ENCODE measurements around the gene ZNF180. TPM values are rescaled to one million over a fixed set of nuclear protein-coding genes. Genes with fewer than 3 reads are reported as not detected.
"Not testable (repeated sequence)": the region's sequence is repeated elsewhere in the genome, so short reads cannot be mapped to it uniquely, and the experiment has no call there.

ZNF180 gene
- total RNA-seq, result 19.2 TPM

DNA sequence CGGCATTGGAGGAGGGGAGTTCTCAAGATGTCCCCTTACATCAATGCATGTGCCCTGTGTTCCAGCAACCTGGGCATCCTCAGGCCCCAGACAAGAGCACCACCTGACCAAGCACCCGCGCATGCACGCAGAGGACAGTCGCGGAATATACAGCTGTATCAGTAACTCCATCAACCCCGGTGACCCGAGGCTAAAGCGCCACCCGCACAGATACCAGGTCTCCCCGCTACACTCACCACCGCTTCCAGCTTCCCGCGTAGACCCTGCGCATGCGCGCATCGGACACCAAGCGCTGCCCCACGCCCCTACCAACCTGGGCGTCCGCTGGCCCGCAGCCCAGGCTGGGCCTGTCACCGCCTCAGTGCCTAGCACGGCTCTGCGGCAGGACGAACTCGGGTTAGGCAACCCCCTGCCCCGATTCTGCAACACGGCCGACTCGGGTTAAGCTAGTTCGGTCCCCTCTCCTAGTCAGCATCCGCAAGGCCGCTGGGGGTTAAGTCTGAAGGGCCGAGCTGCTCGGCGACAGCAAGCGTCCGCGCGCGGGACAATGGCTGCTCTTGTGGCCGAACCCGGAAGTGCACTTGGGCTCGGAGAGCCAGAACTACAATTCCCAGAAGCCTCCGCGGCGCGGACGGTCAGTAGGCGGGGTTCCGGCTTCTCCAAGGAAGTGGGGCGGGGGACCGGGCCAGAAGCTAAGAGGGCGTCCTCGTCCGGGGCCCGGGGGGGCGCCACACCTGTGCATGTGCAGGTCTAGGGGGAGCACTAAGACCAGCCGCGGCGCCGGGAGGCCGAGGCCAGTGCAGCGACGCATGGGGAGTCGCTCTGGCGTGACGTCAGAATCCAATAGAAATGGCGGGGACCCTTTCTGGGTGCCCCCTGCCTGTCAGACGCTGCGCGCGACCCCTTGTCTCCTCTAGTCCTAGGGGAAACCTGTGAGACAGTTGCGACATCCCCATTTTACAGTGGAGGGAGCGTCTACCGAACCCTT is at the start of gene ZNF180:
ZNF180 (minus strand) TSS at position 561 of the 988 bp plus-strand sequence. CDS start 3,188 bp downstream, outside the sequence.
- no peak for FAIRE-seq

DNA sequence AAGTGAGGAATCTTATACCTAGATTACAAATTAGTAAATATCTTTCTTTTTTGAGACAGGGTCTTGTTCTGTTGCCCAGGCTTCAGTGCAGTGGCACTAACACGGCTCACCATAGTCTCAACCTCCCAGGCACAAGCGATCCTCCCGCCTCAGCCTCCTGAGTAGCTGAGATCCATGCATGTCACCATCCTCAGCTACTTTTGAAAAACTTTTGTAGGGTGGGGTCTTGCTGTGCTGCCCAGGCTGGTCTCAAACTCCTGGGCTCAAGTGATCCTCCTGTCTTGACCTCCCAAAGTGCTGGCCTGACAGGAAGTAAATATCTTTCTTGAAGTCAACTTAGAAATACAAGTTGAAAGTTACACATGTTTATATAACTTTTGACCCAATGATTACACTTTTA is 49.2 kb upstream of the ZNF180 start:
- FAIRE-seq (no peak), DNase-seq (ENCODE audit: low spot score in 2 of 2) (no peak)

More for the DNA sequence above, at the start of gene ZNF180:
- DNase-seq (ENCODE audit: low spot score in 2 of 2), result peak; percentile 92 to 99

DNA sequence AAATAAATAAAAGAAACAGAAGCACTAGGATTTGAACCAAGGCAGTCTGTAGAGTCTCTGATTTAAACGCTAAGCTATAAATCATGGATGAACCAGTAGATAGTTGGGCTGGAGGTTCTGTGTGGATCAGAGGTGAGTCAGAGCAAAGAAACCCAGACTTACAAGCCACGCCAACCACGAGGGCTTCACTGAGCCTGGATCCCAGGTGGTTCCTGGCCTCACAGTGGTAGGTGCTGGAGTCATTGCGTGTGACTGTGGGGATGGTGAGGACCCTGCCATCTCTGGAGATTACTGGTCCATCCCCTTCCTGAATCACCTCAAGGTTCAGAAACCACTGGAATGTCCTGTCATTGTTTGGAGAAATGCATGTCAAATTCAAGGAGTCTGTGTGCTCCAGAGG is 48.4 kb upstream of the ZNF180 start:
- FAIRE-seq (no peak), DNase-seq (ENCODE audit: low spot score in 2 of 2) (no peak)

DNA sequence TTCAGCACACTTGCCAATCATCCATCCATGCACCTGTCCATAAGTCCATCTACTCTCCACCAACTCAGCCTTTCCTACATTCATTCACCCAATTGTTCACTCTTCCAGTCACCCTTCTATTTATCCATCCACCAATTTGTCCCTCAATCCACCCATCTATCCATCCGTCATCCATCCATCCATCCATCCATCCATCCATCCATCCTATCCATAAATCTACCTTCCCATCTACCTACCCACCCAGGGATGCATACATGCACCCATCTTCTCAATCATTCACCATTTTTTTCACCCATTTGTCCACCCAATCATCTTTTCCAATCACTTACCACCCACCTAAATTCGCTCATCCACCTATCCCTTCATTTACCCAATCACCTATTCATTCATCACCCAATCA is 43.7 kb upstream of the ZNF180 start:
- DNase-seq (ENCODE audit: low spot score in 2 of 2) (no peak), FAIRE-seq (no peak)

DNA sequence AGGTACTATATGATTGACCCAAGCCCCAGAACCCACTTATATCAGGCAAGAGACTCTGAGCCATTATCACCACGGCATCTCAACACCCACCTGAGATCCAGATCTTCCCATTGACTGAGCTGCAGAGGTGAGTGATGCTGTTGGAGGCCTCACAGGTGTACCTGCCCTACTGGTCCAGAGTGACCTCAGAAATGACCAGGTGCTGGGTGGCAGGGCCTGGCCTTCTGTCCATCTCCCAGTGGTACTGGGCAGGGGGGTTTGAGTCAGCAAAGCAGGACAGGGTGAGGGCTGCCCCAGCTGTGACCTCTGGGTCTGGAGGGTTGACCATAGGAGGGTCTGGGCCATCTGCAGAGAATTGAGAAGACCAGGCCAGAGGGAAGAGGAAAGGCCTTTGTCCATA is 42.3 kb upstream of the ZNF180 start:
- DNase-seq (ENCODE audit: low spot score in 2 of 2) (no peak), FAIRE-seq (no peak)

DNA sequence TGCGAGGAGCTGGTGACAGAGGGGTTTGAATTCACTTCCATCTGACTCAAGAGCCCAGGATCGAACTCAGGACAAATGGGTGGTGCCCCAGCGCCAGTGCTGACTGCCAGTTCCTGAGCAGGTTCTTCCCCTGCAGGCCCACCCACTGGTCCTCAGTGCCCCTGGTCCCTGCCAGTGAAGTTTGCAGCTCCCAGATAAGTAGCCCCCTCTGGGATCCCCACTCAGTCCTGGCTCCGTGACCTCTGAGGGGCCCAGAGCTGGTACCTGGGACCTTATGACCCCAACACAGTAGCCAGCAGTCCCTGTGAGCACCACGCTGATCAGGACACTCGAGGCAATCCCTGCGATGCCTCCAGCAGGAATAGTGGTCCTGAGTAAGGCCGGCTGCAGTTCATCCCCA is 40.4 kb upstream of the ZNF180 start:
- DNase-seq (ENCODE audit: low spot score in 2 of 2) (no peak), FAIRE-seq (no peak)

DNA sequence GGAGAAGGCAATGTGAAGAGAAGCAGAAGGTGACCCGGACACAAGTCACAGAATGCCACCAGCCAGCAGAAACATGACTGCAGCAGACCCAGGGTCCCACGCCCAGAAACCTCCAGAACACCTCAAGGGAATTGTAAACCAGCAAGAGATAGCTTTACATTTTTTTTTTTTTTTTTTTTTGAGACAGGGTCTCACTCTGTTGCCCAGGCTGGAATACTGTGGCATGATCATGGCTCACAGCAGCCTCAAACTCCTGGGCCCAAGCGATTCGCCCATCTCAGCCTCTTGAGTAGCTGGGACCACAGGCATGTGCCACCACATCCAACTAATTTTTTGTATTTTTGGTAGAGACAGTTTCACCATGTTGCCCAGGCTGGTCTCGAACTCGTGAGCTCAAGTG is 39.7 kb upstream of the ZNF180 start:
- DNase-seq (ENCODE audit: low spot score in 2 of 2), result no peak
- FAIRE-seq, result no peak

DNA sequence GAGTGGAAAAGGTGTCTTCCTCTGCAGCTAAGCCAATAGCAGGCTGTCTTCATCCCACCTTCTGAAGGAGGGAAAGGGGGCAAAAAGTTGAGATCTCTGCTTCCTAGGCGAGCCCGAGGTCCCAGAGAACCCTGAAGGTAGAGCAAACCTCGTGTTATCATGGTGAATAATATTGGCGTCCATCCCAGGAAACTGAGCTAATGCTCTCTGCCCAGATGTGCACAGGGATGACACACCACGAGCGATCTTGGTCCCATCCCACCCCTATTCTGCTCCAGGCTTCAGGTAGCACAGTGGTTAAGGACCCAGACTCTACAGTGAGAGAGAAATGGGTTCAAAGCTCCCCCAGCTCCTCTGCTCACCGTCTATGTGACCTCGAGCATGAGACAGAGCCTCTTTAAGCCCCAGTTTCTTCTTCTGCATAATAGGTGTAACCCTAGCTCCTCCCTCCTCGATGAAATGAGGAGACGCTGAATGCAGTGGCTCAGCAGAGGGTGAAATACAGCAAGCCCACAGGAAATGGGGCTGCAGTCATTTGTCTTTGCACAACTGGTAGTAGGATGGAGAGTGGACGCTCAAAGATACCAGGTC is 39.0 kb upstream of the ZNF180 start:
- FAIRE-seq, result no peak
- DNase-seq (ENCODE audit: low spot score in 2 of 2), result no peak

DNA sequence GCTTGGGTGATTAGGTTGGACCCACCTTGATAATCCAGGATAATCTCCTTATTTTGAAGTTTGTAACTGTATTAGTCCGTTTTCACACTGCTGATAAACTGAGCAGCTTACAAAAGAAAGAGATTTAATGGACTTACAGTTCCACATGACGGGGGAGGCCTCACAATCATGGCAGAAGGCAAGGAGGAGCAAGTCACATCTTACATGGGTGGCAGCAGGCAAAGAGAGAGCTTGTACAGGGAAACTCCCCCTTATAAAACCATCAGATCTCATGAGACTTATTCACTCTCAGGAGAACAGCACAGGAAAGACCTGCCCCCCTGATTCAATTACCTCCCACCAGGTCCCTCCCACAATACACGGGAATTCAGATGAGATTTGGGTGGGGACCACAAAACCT is 35.0 kb upstream of the ZNF180 start:
- not testable (repeated sequence) for DNase-seq (ENCODE audit: low spot score in 2 of 2); FAIRE-seq

DNA sequence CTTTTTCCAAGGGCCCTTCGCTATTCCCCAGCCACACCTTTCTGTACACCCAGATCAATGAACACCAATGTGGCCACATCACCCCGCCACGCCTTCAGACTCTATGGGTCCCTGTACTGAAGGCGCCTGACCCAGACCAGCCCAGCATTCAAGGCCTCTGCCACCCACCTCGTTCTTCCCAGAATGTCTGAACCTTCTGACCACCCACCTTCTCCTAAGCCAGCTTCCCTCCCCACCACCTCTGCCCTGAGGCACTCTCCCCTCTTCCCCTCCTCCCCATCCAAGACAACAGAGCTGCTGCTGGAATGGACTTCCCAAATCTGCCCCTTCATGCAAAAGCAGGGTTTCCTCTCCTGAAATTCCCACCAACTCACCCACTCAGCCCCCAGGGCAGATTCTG is 32.5 kb upstream of the ZNF180 start:
- DNase-seq (ENCODE audit: low spot score in 2 of 2), result no peak
- no peak for FAIRE-seq

DNA sequence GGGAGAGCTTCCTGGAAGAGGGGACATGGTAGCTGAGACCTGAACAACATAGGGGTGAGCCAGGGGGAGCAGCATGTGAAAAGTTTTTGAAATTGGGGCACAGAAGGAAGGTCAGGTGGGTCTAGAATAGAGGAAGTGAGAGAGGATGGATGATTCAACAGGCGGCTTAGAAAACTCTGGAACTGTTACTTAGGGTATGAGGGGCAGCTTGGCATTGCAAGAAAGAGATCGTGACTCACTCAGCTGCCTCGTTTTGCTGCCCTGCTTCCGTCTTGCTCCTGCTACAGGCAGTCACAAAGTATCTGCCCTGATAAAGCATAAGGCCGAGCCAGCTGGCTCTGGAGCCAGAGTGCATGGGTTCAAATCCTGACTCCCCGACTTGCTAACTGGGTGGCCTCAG is 30.5 kb upstream of the ZNF180 start:
- FAIRE-seq (no peak), DNase-seq (ENCODE audit: low spot score in 2 of 2) (no peak)

DNA sequence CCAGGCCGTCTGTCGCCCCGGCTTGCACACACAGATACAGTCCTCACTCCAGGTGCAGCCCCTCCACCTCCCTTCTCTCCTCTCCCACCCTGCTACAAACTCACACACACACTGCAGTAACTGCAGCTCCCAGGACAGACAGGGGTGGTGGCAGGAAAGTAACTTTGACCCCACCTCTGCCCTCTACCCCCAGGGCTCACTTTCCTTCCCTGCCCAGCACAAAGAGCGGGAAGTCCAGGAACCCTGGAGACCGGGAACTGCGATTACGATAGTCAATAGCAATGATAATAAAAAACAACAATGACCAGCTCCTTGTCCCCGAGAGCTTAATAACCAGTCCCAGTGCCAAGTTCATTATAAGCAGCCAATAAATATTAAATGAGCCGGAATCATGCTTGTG is 29.2 kb upstream of the ZNF180 start, which contains the start of gene CEACAM20:
CEACAM20 (minus strand) TSS at position 140 of the 400 bp plus-strand sequence. CDS start 166 bp downstream, outside the sequence.
- FAIRE-seq, result no peak
- DNase-seq (ENCODE audit: low spot score in 2 of 2), result no peak

DNA sequence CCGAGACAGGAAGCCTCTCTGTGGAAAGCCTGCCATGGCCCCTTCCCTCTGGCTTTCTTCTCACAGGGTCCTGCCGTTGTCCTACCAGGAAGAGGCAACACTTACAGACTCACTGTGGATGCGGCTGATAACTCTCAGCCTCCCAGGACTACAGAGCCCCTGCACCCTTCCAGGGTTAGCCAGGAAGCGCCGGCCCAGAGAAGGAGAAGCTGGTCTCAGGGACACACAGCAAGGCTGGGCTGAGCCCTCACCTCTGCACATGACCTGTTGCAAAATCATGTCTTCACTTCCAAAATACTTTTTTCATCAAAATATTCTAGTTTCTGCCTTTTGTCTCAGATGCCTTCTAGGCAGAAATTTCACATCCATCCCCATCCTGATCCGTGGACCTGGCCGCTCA is 27.2 kb upstream of the ZNF180 start:
- DNase-seq (ENCODE audit: low spot score in 2 of 2) (no peak), FAIRE-seq (no peak)

DNA sequence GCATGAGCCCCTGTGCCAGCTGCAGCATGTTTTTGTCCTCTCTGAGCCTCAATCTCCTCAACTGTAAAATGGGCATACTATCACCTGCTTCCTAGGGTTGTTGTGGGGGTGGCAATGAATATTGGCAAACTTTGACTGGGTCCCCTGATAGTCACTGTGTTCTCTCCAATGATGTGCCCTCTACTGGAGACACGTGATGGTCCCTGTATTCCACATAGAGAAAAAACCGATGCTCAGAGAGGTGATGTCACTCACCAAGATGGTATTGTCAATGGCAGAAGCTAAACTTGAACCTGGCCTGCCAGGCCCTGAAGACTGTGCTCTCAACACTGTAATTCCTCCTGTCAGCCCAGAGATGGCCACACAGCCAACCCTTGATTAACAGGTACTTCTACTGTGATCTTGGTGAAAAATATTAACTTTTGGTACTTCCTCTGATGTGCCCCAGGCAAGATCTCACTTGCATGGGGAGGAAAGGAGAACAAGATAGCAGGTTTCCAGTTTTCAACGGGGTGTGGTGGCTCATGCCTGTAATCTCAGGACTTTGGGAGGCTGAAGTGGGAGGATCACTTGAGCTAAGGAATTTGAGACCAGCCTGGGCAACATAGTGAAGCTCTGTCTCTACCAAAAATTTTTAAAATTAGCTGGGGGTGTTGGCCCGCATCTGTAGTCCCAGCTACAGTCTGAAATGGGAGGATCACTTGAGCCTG is 25.6 kb upstream of the ZNF180 start:
- no peak for FAIRE-seq

DNA sequence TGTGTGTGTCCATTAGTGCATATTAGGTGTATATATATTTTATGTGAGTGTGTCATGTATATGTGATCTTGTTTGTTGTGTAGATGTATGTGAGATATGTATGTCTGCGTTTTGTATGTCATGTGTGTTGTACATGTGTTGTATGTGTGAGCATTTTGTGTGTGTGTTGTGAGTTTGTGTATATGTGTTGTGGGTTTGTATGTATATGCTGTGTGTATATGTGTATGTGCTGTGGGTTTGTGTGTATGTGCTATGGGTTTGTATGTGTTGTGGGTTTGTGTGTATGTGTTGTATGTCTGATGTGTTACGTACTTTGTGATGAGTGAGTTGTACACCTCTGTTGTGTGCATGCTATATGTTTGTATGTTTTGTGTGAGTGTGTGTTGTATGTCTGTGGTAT is 21.0 kb upstream of the ZNF180 start:
- DNase-seq (ENCODE audit: low spot score in 2 of 2) (no peak), FAIRE-seq (no peak)

More for the DNA sequence above, 25.6 kb upstream of the ZNF180 start:
- no peak for DNase-seq (ENCODE audit: low spot score in 2 of 2)

DNA sequence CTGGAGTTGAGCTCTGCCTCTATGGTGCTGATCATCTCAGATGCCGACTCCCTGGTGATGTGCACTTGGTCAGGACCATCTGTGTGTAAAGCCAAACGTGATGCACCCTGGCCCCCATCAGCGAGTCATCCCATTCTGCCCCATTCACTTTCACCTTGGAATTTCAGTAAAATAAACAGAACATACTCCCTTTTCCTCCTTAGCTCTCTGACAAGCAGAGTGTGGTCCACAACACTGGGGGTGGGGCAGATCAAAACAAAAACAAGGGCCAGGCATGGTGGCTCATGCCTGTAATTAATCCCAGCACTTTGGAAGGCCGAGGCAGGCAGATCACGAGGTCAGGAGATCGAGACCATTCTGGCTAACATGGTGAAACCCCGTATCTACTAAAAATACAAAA is 16.8 kb upstream of the ZNF180 start:
- DNase-seq (ENCODE audit: low spot score in 2 of 2) (no peak), FAIRE-seq (no peak)

DNA sequence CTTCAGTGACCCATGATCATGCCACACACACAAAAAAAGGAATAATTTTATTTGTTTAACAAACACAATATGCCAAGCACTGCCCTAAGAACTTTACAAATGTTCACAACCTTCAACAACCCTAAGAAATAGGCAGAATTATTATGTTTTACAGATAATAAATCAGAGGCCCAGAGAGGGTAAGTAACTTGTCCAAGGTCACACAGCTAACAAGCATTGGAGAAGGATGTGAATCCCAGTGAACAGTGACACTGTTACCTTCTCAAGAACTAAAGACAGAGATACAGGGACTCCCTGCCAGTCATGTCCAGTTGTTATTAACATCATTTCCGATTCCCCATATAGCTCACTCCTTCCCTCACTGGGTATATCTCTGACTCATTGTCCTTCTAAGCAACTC is 15.6 kb upstream of the ZNF180 start:
- DNase-seq (ENCODE audit: low spot score in 2 of 2) (no peak), FAIRE-seq (no peak)

DNA sequence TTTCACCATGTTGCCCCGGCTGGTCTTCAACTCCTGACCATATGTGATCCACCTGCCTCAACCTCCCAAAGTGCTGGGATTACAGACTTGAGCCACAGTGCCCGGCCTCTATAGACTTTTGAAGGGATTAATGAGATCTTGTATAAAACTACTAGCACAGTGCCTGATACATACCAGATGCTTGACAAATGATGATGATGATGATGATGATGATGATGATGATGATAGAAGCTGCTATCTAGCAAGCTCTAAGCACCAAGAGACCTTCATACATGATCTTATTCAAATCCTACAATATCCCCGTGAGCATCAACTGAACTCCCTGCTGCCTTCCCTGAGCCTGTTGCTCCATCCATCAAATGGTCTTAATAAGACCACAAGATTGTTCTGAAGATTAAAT is 14.7 kb upstream of the ZNF180 start:
- no peak for FAIRE-seq
- DNase-seq (ENCODE audit: low spot score in 2 of 2), result no peak

DNA sequence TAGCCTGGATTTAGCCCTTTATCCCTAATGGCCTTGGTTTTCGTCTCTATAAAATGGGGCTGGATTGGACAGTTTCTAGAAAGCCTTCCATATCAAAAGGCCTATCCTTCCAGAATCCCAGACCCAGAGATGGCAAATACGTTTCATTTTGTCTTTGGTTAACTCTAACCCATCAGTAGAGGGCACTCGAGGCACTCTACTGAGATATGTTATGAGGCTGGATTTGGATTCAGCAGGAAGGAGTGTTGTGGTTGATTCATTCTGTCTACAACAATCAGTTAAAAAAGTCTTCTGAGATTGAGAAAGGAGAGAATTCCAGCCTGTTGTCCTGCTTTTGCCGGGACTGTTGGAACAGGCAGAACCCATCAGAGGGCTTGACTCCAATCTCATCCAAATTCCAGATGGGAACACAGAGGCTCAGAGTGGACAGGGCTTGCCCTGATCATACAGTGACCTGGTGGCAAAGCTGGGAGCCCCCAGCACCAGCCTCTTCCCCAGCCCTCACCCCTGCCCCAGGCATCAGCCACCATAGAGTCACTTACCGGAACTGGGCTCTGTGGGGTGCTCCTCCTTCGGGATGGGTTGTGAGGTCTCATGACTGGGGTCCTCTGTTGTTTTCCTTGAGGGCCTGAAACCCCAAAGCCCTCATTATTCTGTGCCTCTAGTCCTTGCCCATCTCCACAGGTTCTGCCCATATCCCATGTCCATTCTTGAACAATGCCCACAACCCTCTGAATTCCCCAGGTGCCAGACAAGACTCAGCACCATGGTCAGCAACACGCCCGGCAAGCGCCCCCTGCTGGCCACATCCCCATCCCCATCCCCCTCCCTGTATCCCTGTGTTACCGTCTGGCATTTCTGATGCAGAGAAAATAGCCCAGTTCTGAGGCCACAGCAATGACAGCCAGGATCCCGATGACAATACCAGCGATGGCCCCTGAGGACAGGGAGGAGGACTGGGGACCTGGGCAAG is 12.3 kb upstream of the ZNF180 start:
- FAIRE-seq (no peak), DNase-seq (ENCODE audit: low spot score in 2 of 2) (no peak)

DNA sequence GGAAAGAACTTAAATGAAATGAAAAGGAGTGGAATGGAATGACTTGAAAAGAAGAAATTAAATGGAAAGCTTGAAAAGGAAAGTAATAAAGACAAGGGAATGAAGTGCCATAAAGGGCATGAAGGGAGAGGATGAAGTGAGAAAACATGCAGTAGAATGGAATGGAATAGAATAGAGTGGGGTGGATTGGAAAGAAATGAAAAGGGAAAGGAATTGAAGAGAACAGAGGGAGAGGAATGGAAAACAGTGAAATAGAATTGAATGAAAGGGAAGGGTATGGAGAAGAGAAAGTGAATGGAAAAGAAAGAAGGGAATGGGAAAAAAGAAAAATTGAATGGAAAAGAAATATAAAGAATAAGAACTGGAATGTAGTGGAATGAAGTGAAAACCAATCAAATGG is 9.2 kb upstream of the ZNF180 start:
- DNase-seq (ENCODE audit: low spot score in 2 of 2) (no peak), FAIRE-seq (no peak)
